PC-9 (cell line): ENCODE measurements around the gene CUL2.

Experiments used
- CTCF ChIP-seq: fragments of 200-600 bp; sonication (generic); conservative IDR thresholded peaks from 2 replicates; pipeline ENCODE4 v1.6.1; 2017; ENCODE audit warnings: mixed run types, antibody characterized with exemption, mild to moderate bottlenecking, moderate library complexity
- EZH2 ChIP-seq: fragments of 200-600 bp; sonication (generic); IDR thresholded peaks from 2 replicates; pipeline ENCODE4 v1.8.0; 2017; ENCODE audit warnings: antibody characterized with exemption, low read depth

DNA sequence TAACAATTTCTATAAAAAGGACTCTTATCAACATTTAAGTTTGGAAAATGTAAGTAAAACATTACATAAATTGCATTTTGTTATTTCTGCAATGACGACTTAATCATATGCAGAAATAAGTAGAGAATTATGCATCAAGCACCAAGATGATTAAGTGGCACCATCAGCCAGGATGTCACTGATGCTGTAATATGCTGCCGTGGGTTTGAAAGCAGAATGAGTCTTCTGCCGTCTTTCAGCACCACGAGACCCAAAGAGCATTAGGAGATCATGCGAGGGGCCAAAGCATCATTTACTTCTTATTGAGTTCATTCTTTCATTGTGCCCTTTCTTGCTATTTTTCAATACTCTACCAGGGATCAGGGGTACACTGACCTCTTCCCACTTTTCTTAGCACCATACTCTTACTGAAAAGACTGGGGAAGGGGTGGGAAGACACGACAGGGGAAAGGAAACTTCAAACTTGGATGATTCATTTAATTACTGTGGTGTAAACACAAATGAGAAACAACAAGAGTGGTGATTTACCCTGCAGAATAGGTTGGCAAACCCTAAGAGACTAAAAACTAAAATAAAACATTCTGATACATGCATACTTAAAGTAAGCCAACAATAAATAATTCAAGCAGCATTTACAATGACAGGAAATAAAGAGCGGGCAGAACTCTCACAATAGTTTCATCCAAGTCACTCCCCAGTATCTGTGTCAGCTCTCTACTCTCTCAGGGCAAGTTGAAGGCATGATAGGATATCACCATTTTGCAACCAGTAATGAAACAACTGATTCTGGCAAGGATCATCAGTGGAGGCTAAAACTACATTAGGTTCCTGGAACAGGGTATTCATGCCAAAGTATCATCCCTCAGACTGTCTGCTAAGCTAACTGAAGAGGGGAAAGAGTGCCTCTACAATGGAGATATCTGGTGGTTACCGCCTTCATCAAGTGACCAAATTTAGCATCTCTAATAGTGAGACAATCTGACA is 70.8 kb downstream of the CUL2 start:
- TF ChIP-seq CTCF (no peak), EZH2 (no peak)
